Suprapubic skin (tissue), 4 donors: ENCODE measurements around the gene HEPACAM.

Source experiments
- POLR2A ChIP-seq, 2 donors: fragments of 450-650 bp; IDR thresholded peaks; one replicate each; pipeline ENCODE4 v1.6.1; 2017; ENCODE audit warnings: antibody characterized with exemption in 2 of 2, mild to moderate bottlenecking in 2 of 2, moderate library complexity in 2 of 2
- POLR2AphosphoS5 ChIP-seq, 3 donors: sonication (generic); formaldehyde crosslinking; IDR thresholded peaks; one replicate each; pipeline ENCODE4 v1.6.1; 2017; ENCODE audit warnings: antibody characterized with exemption in 3 of 3
- TF ChIP-seq, protein P1 (sequence below), 2 donors: fragments of 200-600 bp in 1 of 2; fragments of 450-650 bp in 1 of 2; sonication (generic) in 1 of 2; IDR thresholded peaks; one replicate each; pipeline ENCODE4 v1.5.1; 2016 to 2019; ENCODE audit warnings: antibody characterized with exemption in 2 of 2, mild to moderate bottlenecking in 1 of 2, moderate library complexity in 1 of 2

DNA sequence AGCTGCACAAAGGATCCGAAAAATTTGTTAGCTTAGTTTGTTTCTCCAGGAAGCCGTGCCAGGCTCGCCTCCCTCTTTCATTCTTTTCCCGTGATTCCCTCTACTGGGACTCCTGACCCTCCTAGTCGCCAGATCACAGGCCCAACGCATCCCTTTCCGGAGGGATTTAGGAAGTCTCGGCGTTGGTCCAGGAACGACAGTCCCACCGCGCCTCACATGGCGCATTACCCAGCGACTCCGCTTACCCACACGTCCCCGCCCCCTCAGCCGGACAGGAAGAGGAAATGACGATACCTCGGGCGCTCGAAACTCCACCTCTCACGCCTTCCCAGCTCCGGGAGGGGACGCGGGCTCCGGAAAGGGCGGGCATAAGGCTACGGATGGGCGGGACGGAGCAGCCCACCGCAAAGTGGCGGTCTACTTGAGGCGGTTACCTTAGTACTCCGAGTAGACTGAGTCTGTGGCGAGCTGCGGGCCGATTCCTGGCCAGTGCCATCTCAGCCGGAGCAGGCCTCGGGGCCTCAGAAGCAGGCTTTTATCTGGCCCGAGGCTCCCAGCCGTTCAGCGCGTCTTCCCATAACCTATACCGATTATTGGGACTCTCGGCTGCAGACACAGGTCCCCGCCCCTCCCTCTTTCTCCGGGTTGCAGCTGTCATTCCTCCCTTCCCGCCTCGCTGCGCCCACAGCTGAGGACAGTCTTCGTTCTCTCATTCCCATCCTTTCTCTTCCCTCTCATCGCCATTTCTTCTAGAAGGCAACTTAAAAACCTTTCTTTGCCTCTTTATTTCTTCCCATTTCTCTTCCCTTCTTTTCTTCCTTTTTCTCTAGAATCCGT, 18.1 kb upstream of the HEPACAM start, which contains the start of gene CCDC15:
- TF ChIP-seq, protein P1, sequence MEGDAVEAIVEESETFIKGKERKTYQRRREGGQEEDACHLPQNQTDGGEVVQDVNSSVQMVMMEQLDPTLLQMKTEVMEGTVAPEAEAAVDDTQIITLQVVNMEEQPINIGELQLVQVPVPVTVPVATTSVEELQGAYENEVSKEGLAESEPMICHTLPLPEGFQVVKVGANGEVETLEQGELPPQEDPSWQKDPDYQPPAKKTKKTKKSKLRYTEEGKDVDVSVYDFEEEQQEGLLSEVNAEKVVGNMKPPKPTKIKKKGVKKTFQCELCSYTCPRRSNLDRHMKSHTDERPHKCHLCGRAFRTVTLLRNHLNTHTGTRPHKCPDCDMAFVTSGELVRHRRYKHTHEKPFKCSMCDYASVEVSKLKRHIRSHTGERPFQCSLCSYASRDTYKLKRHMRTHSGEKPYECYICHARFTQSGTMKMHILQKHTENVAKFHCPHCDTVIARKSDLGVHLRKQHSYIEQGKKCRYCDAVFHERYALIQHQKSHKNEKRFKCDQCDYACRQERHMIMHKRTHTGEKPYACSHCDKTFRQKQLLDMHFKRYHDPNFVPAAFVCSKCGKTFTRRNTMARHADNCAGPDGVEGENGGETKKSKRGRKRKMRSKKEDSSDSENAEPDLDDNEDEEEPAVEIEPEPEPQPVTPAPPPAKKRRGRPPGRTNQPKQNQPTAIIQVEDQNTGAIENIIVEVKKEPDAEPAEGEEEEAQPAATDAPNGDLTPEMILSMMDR (IDR thresholded peaks at IDR 0.05), result no peak
- TF ChIP-seq POLR2A (IDR thresholded peaks at IDR 0.05) (peak in 1 of 2 donors; percentile 58), POLR2AphosphoS5 (IDR thresholded peaks at IDR 0.05) (peak in 2 of 3 donors; percentile 45 to 62)
